Activated naive CD4-positive, alpha-beta T cell (primary cell): ENCODE measurements around the gene PNPLA7.

Experiments used
- DNase-seq, 4 experiments: peaks; one replicate each; lab custom pipeline; 2025; lab: John Stamatoyannopoulos, UW

The PNPLA7 gene

GRCh38 chr9:137450539-137451222 lies 99.5 kb downstream of the PNPLA7 start:
- DNase-seq = peak in 1 of 4 experiments; percentile 32

- DNase-seq = peak in 1 of 4 experiments; percentile 20
Observed at GRCh38 chr9:137449931-137450538, 100.2 kb downstream of the PNPLA7 start.

GRCh38 chr9:137449081-137449844 lies 100.9 kb downstream of the PNPLA7 start:
- no peak for DNase-seq

- no peak for DNase-seq
Observed at GRCh38 chr9:137448602-137448962, 101.6 kb downstream of the PNPLA7 start.

GRCh38 chr9:137447722-137448601 lies 102.2 kb downstream of the PNPLA7 start:
- no peak for DNase-seq

- DNase-seq = no peak
Observed at GRCh38 chr9:137446851-137447471, 103.2 kb downstream of the PNPLA7 start.

- no peak for DNase-seq
Observed at GRCh38 chr9:137445930-137446431, 104.2 kb downstream of the PNPLA7 start.

- DNase-seq = peak; percentile 71 to 82 (median 76)
Observed at GRCh38 chr9:137445275-137445807, 104.9 kb downstream of the PNPLA7 start.

- DNase-seq = no peak
Observed at GRCh38 chr9:137444106-137444790, 106.0 kb downstream of the PNPLA7 start.

- DNase-seq = no peak
Observed at GRCh38 chr9:137441935-137442321, 108.3 kb downstream of the PNPLA7 start.

- DNase-seq = peak in 1 of 4 experiments; percentile 24
Observed at GRCh38 chr9:137441289-137441934, 108.8 kb downstream of the PNPLA7 start, which contains the start of gene ENTPD8. Gene ENTPD8 (minus strand): TSS chr9:137441357. CDS start chr9:137438285, 3,072 bp downstream.

GRCh38 chr9:137439158-137439714 lies 111.0 kb downstream of the PNPLA7 start:
- no peak for DNase-seq

- no peak for DNase-seq
Observed at GRCh38 chr9:137438591-137439157, 111.5 kb downstream of the PNPLA7 start.

- no peak for DNase-seq
Observed at GRCh38 chr9:137437691-137438590, 112.3 kb downstream of the PNPLA7 start.

- no peak for DNase-seq
Observed at GRCh38 chr9:137436761-137437600, 113.2 kb downstream of the PNPLA7 start.

- no peak for DNase-seq
Observed at GRCh38 chr9:137435980-137436760, 114.0 kb downstream of the PNPLA7 start.
